ENCODE data around the gene TCHHL1. TPM values are rescaled to one million over a fixed set of nuclear protein-coding genes. Genes with fewer than 3 reads are reported as not detected.

TCHHL1 gene
- polyA plus RNA-seq, 1 donor (not counting 4 experiments of a cell fraction or from before 2014, with no cell fraction given), result not detected

DNA sequence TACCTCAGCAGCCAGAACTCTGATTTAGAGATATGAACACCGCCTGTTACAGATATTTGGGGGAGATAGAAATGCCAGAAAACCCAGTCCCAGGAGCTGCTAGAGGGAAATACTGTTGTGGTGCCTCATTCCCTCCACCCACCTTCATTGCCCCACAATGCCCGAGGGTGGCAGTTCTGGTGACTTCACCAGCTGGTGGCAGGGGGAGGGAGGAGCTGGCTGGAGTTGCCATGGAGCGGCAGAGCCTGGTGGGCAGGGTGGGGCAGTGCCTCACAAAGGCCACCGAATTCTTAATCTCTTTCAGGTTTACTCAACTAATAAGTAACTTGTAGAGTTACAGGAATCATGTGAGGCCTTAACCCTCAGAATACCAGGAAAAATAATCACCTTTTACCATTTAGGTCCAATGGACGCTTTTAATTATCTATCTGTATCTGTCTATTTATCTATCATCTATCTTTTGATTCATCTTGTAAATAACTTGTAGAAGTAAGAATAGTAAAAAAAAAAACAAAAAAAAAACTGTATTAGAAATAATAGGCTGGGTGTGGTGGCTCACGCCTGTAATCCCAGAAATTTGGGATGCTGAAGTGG, 40.4 kb downstream of the TCHHL1 start:
- Histone ChIP-seq H3K79me2 (ENCODE audit: control insufficient read depth, insufficient read depth, low read length) (no peaks in the 10 kb centered on the region), H3K27ac (ENCODE audit: control insufficient read depth, insufficient read depth, low read length) (peak overlapping the region; percentile 100), H3K27me3 (ENCODE audit: control insufficient read depth, extremely low read depth, insufficient read depth, low read length) (no peaks in the 10 kb centered on the region), H2AFZ (ENCODE audit: control insufficient read depth, low read length) (peak overlapping the region; percentile 59), H3K4me1 (ENCODE audit: control insufficient read depth, extremely low read depth, insufficient read depth, low read length) (peaks cover 61% of the 10 kb centered on the region), H3K4me2 (ENCODE audit: control insufficient read depth, extremely low read depth, insufficient read depth, low read depth, low read length) (peak overlapping the region; percentile 87), H3K4me3 (ENCODE audit: control insufficient read depth in 2 of 3, extremely low read depth in 1 of 3, insufficient read depth in 2 of 3, low read depth in 1 of 3, low read length in 3 of 3) (peak overlapping the region in 2 of 3 experiments; percentile 56 to 58), H4K20me1 (ENCODE audit: control insufficient read depth, extremely low read depth, insufficient read depth, low read length) (no peaks in the 10 kb centered on the region), H3K9ac (ENCODE audit: control insufficient read depth, extremely low read depth, insufficient read depth, low read length) (peak overlapping the region; percentile 96), H3K9me3 (ENCODE audit: control insufficient read depth, low read depth, low read length) (no peaks in the 10 kb centered on the region), H3K36me3 (ENCODE audit: control insufficient read depth in 2 of 2, extremely low read depth in 1 of 2, insufficient read depth in 2 of 2, low read length in 2 of 2) (no peaks in the 10 kb centered on the region), H3K9me1 (ENCODE audit: control insufficient read depth, extremely low read depth, insufficient read depth, low read length) (no peaks in the 10 kb centered on the region)
- TF ChIP-seq, protein P1, sequence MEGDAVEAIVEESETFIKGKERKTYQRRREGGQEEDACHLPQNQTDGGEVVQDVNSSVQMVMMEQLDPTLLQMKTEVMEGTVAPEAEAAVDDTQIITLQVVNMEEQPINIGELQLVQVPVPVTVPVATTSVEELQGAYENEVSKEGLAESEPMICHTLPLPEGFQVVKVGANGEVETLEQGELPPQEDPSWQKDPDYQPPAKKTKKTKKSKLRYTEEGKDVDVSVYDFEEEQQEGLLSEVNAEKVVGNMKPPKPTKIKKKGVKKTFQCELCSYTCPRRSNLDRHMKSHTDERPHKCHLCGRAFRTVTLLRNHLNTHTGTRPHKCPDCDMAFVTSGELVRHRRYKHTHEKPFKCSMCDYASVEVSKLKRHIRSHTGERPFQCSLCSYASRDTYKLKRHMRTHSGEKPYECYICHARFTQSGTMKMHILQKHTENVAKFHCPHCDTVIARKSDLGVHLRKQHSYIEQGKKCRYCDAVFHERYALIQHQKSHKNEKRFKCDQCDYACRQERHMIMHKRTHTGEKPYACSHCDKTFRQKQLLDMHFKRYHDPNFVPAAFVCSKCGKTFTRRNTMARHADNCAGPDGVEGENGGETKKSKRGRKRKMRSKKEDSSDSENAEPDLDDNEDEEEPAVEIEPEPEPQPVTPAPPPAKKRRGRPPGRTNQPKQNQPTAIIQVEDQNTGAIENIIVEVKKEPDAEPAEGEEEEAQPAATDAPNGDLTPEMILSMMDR (optimal IDR thresholded peaks at IDR 0.05 in 1 of 3, IDR thresholded peaks at IDR 0.05 in 1 of 3, conservative IDR thresholded peaks at IDR 0.05 in 1 of 3; ENCODE audit: extremely low read depth in 1 of 3, insufficient read depth in 2 of 3, low read length in 3 of 3), result no peak
- TF ChIP-seq EZH2 (IDR thresholded peaks at IDR 0.05; ENCODE audit: low read length), result no peak
- dilution Hi-C loops (cut with MboI; ENCODE audit: extremely low pct_ligation_motif_present, low sequenced_read_pairs), result no loop called here
- peak; percentile 96 for DNase-seq (ENCODE audit: low read depth, low spot score)
- peak; percentile 65 for FAIRE-seq

- H3K27ac ChIP-seq (ENCODE audit: control insufficient read depth, insufficient read depth, low read length), result peak overlapping the region; percentile 100
- H3K9me1 ChIP-seq (ENCODE audit: control insufficient read depth, extremely low read depth, insufficient read depth, low read length), result no peaks in the 10 kb centered on the region
- no peaks in the 10 kb centered on the region for H3K9me3 ChIP-seq (ENCODE audit: control insufficient read depth, low read depth, low read length)
- TF ChIP-seq, protein P1 (optimal IDR thresholded peaks at IDR 0.05 in 1 of 3, IDR thresholded peaks at IDR 0.05 in 1 of 3, conservative IDR thresholded peaks at IDR 0.05 in 1 of 3; ENCODE audit: extremely low read depth in 1 of 3, insufficient read depth in 2 of 3, low read length in 3 of 3), result peak in 2 of 3 experiments; percentile 34 to 51
- no peak for TF ChIP-seq EZH2 (IDR thresholded peaks at IDR 0.05; ENCODE audit: low read length)
- peak overlapping the region; percentile 96 for H3K9ac ChIP-seq (ENCODE audit: control insufficient read depth, extremely low read depth, insufficient read depth, low read length)
- peak overlapping the region; percentile 20 to 58 (median 56) for H3K4me3 ChIP-seq (ENCODE audit: control insufficient read depth in 2 of 3, extremely low read depth in 1 of 3, insufficient read depth in 2 of 3, low read depth in 1 of 3, low read length in 3 of 3)
- DNase-seq (ENCODE audit: low read depth, low spot score), result peak; percentile 93
- peaks cover 61% of the 10 kb centered on the region for H3K4me1 ChIP-seq (ENCODE audit: control insufficient read depth, extremely low read depth, insufficient read depth, low read length)
- peak overlapping the region; percentile 87 for H3K4me2 ChIP-seq (ENCODE audit: control insufficient read depth, extremely low read depth, insufficient read depth, low read depth, low read length)
- H3K36me3 ChIP-seq (ENCODE audit: control insufficient read depth in 2 of 2, extremely low read depth in 1 of 2, insufficient read depth in 2 of 2, low read length in 2 of 2), result no peaks in the 10 kb centered on the region
- H2AFZ ChIP-seq (ENCODE audit: control insufficient read depth, low read length), result peak overlapping the region; percentile 59
- dilution Hi-C loops (cut with MboI; ENCODE audit: extremely low pct_ligation_motif_present, low sequenced_read_pairs), result no loop called here
- peak; percentile 81 for FAIRE-seq
- H4K20me1 ChIP-seq (ENCODE audit: control insufficient read depth, extremely low read depth, insufficient read depth, low read length), result no peaks in the 10 kb centered on the region
- no peaks in the 10 kb centered on the region for H3K27me3 ChIP-seq (ENCODE audit: control insufficient read depth, extremely low read depth, insufficient read depth, low read length)
- no peaks in the 10 kb centered on the region for H3K79me2 ChIP-seq (ENCODE audit: control insufficient read depth, insufficient read depth, low read length)
Measured at GRCh38 chr1:152047730-152048415, 41.0 kb downstream of the TCHHL1 start.

All from keratinocyte (primary cell).